GM12872 (cell line): ENCODE measurements around the gene CPLANE2.
A peak's percentile ranks its signal among the peaks of the same experiment; 100 is the strongest.

Source experiments
- TF ChIP-seq, protein P1 (sequence below): IDR thresholded peaks from 3 replicates; pipeline ENCODE4 v1.5.1; 2011; ENCODE audit warnings: low read depth, mild to moderate bottlenecking, low read length, moderate library complexity; ENCODE audit not compliant: insufficient read depth

Gene CPLANE2

DNA sequence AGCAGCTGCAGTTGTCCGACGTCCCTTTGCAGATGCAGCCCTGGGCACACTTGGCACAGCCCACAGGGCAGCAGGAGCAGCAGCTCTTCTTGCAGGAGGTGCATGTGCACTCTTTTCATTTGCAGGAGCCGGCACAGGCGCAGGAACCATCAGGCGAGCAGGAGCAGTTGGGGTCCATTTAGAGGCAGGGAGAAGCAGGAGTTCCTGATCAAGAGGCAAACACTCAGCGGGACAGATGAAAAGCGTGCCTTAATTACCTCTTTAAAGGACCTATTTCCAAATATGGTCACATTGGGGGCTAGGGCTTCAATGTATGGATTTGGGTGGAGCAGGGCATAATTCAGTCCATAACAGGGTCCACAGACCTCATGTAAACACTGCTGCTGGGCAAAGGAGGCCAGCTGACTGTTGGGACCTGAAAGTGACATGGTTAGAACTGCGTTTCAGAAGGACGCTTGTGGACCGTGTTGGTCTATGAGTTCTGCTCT lies 4.3 kb upstream of the CPLANE2 start:
- TF ChIP-seq, protein P1, sequence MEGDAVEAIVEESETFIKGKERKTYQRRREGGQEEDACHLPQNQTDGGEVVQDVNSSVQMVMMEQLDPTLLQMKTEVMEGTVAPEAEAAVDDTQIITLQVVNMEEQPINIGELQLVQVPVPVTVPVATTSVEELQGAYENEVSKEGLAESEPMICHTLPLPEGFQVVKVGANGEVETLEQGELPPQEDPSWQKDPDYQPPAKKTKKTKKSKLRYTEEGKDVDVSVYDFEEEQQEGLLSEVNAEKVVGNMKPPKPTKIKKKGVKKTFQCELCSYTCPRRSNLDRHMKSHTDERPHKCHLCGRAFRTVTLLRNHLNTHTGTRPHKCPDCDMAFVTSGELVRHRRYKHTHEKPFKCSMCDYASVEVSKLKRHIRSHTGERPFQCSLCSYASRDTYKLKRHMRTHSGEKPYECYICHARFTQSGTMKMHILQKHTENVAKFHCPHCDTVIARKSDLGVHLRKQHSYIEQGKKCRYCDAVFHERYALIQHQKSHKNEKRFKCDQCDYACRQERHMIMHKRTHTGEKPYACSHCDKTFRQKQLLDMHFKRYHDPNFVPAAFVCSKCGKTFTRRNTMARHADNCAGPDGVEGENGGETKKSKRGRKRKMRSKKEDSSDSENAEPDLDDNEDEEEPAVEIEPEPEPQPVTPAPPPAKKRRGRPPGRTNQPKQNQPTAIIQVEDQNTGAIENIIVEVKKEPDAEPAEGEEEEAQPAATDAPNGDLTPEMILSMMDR = no peak

DNA sequence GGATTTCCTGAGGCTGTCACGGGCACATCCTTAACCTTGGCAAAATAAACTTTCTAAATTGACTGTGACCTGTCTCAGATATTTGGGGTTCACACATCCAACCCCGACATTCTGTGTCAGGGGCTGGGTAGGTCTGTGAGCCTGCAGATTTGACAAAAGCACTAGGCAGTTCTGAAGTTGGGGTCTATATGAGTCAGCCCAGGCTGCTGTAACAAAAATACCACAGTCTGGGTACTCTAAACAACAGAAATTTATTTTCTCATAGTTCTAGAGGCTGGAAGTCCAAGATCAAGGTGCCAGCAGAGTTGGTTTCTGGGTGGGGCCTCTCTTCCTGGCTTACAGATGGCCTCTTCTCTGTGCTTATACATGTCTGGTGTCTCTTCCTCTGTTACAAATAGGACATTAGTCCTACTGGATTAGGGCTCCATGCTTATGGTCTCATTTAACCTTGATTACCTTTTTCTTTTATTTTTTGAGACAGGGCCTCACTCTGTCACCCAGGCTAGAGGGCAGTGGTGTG lies 3.0 kb upstream of the CPLANE2 start:
- TF ChIP-seq, protein P1 = no peak

DNA sequence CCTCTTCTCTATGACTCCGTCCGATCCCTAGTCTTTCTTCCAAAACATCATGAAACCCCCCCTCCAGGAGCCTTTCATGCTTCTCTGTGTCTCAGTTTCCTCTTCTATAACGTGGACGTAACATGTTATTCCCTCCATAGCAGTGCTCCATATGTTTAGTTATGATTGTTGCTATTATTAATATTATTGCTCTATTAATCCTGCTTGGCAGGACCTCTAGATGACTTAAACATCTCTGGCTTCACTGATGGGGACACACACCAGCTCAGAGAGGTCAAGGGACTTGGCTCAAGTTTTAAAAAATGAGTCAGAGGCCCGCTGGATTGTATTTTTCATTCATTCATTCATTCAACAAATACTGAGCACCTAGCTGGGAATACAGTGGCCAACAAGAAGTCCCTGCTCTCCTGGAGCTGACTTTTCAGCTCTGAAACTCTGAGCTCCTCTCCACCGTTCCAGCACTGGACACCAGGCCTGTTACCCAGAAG lies 404 bp upstream of the CPLANE2 start:
- TF ChIP-seq, protein P1 = no peak

DNA sequence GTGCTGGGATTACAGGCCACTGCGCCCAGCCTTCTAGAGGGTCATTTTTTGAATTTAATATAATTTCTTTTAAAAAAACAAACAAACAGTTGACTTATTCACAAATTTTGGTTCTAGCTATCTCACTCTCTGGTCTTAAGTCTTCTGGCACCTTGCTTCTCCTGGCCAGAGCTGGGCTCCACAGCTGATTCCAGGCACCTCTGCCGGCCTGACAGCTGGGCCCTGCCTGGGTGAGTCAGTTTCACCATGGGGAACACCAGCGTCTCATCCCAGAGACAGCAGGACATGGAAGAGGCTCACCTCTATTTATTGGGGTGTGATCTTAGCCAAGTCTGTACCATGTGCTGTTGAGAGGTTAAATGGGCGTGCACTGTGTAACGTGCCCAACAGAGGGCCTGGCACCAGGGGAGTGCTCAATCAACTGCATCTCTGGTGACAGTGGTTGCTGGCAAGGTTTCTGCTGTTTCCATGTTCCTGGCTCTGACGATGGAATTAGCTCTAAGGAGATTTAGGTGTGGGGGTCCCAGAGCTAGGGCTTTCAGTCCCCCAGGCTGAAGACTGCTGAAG lies 956 bp downstream of the CPLANE2 start:
- TF ChIP-seq, protein P1 = peak; percentile 76

DNA sequence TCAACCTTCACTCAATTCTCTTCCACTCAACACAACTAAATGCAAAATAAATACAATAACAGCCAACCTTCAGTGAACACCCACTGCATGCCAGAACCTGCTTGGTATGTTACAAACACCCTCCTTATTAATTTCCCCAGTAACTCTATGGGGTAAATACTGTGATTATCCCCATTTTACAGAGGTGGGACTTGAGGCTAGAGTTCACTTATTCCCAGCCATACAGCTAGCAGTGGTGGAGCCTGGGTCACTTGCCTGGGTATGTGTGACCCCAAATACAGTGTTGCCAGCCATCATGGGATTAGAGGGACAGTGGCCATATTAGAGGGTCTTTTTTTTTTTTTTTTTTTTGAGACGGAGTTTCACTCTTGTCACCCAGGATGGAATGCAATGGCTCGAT lies 1.6 kb downstream of the CPLANE2 start:
- TF ChIP-seq, protein P1 = no peak

DNA sequence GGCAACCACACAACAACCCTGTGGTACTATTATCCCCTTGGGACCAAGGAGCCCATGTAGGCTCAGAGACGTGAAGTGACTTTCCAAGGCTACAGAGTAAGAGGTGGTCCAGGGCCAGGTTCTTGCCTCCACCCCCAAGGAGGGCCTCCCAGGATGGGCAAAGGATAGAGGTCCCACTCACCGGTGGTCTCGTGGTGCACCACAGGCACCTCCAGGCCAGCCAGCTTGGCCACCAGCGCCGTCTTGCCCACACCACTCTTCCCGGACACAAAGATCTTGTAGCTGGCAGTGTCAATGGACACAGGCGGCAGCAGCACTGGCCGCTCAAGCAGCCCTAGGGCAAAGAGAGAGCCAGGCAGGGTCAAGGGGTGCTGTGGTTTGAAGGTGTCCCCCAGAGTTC lies 3.6 kb downstream of the CPLANE2 start:
- TF ChIP-seq, protein P1 = no peak

DNA sequence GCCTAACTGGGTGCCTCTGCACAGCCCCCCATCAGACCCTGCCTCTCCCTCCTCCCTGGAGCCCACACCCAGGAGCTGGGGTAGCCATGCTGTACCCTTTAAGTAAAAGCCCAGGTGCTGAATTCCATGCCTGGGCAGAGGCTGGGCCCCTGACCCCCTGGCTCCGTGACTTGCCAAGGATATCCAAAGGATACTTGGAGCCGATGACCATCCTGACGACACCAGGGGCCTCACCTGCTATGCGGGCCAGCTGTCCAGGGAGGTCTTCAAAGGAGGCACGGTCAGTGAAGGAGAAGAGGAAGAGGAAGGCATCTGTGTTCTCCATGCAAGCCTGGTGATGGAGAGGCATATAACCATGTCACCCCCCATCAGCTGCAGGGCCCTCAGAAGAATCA lies 4.7 kb downstream of the CPLANE2 start:
- TF ChIP-seq, protein P1 = no peak
